ENCODE data around the gene RABL3.

RABL3 gene

GRCh38 chr3:120670576-120670975 lies 71.7 kb downstream of the RABL3 start:
- Histone ChIP-seq H3K27ac (no peak overlapping the region), H3K27me3 (ENCODE audit: insufficient read depth, low read depth) (no peaks in the 10 kb centered on the region), H3K4me3 (IDR thresholded peaks at IDR 0.05; ENCODE audit: insufficient read depth, low read depth, low read length) (no peak overlapping the region), H2AFZ (ENCODE audit: low read depth) (no peak overlapping the region), H3K4me1 (ENCODE audit: low read depth, poor library complexity, severe bottlenecking) (no peaks in the 10 kb centered on the region), H3K4me2 (no peak overlapping the region), H3K79me2 (ENCODE audit: insufficient read depth, low read depth) (no peaks in the 10 kb centered on the region), H4K20me1 (ENCODE audit: insufficient read depth) (no peaks in the 10 kb centered on the region), H3K9ac (no peak overlapping the region), H3K36me3 (ENCODE audit: insufficient read depth) (no peaks in the 10 kb centered on the region)
- TF ChIP-seq CTCF (conservative IDR thresholded peaks at IDR 0.05; ENCODE audit: low read depth, low read length) = no peak

- Histone ChIP-seq H3K36me3 (ENCODE audit: insufficient read depth) (no peaks in the 10 kb centered on the region), H3K27ac (no peak overlapping the region), H4K20me1 (ENCODE audit: insufficient read depth) (no peaks in the 10 kb centered on the region), H3K4me3 (IDR thresholded peaks at IDR 0.05; ENCODE audit: insufficient read depth, low read depth, low read length) (no peak overlapping the region), H3K79me2 (ENCODE audit: insufficient read depth, low read depth) (no peaks in the 10 kb centered on the region), H2AFZ (ENCODE audit: low read depth) (no peak overlapping the region), H3K4me1 (ENCODE audit: low read depth, poor library complexity, severe bottlenecking) (no peaks in the 10 kb centered on the region), H3K9ac (no peak overlapping the region), H3K27me3 (ENCODE audit: insufficient read depth, low read depth) (no peaks in the 10 kb centered on the region), H3K4me2 (no peak overlapping the region)
- TF ChIP-seq CTCF (conservative IDR thresholded peaks at IDR 0.05; ENCODE audit: low read depth, low read length) = no peak
Measured at GRCh38 chr3:120664926-120665325, 77.4 kb downstream of the RABL3 start.

- TF ChIP-seq CTCF (conservative IDR thresholded peaks at IDR 0.05; ENCODE audit: low read depth, low read length) = no peak
- no peak overlapping the region for H2AFZ ChIP-seq (ENCODE audit: low read depth)
- H3K4me1 ChIP-seq (ENCODE audit: low read depth, poor library complexity, severe bottlenecking) = no peaks in the 10 kb centered on the region
- no peak overlapping the region for H3K4me3 ChIP-seq (IDR thresholded peaks at IDR 0.05; ENCODE audit: insufficient read depth, low read depth, low read length)
- H3K27me3 ChIP-seq (ENCODE audit: insufficient read depth, low read depth) = no peaks in the 10 kb centered on the region
- H3K27ac ChIP-seq = no peak overlapping the region
- H3K9ac ChIP-seq = no peak overlapping the region
- no peaks in the 10 kb centered on the region for H3K79me2 ChIP-seq (ENCODE audit: insufficient read depth, low read depth)
- H3K36me3 ChIP-seq (ENCODE audit: insufficient read depth) = no peaks in the 10 kb centered on the region
- H3K4me2 ChIP-seq = no peak overlapping the region
- no peaks in the 10 kb centered on the region for H4K20me1 ChIP-seq (ENCODE audit: insufficient read depth)
Measured at GRCh38 chr3:120661945-120662344, 80.4 kb downstream of the RABL3 start.

GRCh38 chr3:120661106-120661905 lies 81.0 kb downstream of the RABL3 start:
- Histone ChIP-seq H3K36me3 (ENCODE audit: insufficient read depth) (no peaks in the 10 kb centered on the region), H3K4me3 (IDR thresholded peaks at IDR 0.05; ENCODE audit: insufficient read depth, low read depth, low read length) (no peak overlapping the region), H3K9ac (no peak overlapping the region), H3K79me2 (ENCODE audit: insufficient read depth, low read depth) (no peaks in the 10 kb centered on the region), H4K20me1 (ENCODE audit: insufficient read depth) (no peaks in the 10 kb centered on the region), H3K4me1 (ENCODE audit: low read depth, poor library complexity, severe bottlenecking) (no peaks in the 10 kb centered on the region), H3K4me2 (no peak overlapping the region), H3K27ac (no peak overlapping the region), H3K27me3 (ENCODE audit: insufficient read depth, low read depth) (no peaks in the 10 kb centered on the region), H2AFZ (ENCODE audit: low read depth) (no peak overlapping the region)
- TF ChIP-seq CTCF (conservative IDR thresholded peaks at IDR 0.05; ENCODE audit: low read depth, low read length) = no peak
